AG09309 (cell line): Measurements from ENCODE around the gene MT1X.
"Not testable (repeated sequence)": the region's sequence is repeated elsewhere in the genome, so short reads cannot be mapped to it uniquely, and the experiment has no call there.

ENCODE experiments used
- DNase-seq: peaks from one replicate; pipeline ENCODE4 v3.0.0-alpha.2; 2010; ENCODE audit warnings: low read depth
- H3K4me3 ChIP-seq: 2 replicates; pipeline ENCODE4 v1.5.1; 2011; ENCODE audit warnings: mild to moderate bottlenecking, low read depth, low read length, moderate library complexity; ENCODE audit not compliant: control insufficient read depth
- CTCF ChIP-seq: IDR thresholded peaks from 2 replicates; pipeline ENCODE4 v1.5.1; 2011; ENCODE audit warnings: mild to moderate bottlenecking, low read depth, low read length, inconsistent platforms; ENCODE audit not compliant: insufficient read depth, control insufficient read depth; ENCODE audit errors: missing control alignments

The MT1X gene

GRCh38 chr16:56667581-56668571, 14.4 kb upstream of the MT1X start, which contains the start of gene MT1G:
TSS of gene MT1G (minus strand) at chr16:56668065. CDS start at chr16:56667993, 72 bp downstream.
- DNase-seq = no peak
- H3K4me3 ChIP-seq = no peak within 1 kb of the TSS
- TF ChIP-seq CTCF = no peak

- no peak within 1 kb of the TSS for H3K4me3 ChIP-seq
- no peak for TF ChIP-seq CTCF
- DNase-seq = no peak
Measured at GRCh38 chr16:56669005-56669839, 13.0 kb upstream of the MT1X start, which contains the start of gene MT1H. TSS of gene MT1H (plus strand) at chr16:56669814. CDS start at chr16:56669885, 71 bp downstream.

GRCh38 chr16:56669840-56670619, 12.2 kb upstream of the MT1X start:
- no peak overlapping the region for H3K4me3 ChIP-seq
- no peak for DNase-seq
- TF ChIP-seq CTCF = no peak

GRCh38 chr16:56670620-56670934, 11.7 kb upstream of the MT1X start:
- DNase-seq = no peak
- no peak overlapping the region for H3K4me3 ChIP-seq
- no peak for TF ChIP-seq CTCF

GRCh38 chr16:56671691-56672090, 10.6 kb upstream of the MT1X start:
- not testable (repeated sequence) for DNase-seq, H3K4me3 ChIP-seq

GRCh38 chr16:56672171-56672570, 10.1 kb upstream of the MT1X start:
- not testable (repeated sequence) for DNase-seq, H3K4me3 ChIP-seq

GRCh38 chr16:56672761-56673536, 9.3 kb upstream of the MT1X start:
- TF ChIP-seq CTCF = no peak
- no peak overlapping the region for H3K4me3 ChIP-seq
- DNase-seq = no peak
